ENCODE results near the gene TMEM130. TPM values are rescaled to one million over a fixed set of nuclear protein-coding genes. Genes with fewer than 3 reads are reported as not detected.

TMEM130 gene
- total RNA-seq, 1 donor from 2014 or later, result not detected

DNA sequence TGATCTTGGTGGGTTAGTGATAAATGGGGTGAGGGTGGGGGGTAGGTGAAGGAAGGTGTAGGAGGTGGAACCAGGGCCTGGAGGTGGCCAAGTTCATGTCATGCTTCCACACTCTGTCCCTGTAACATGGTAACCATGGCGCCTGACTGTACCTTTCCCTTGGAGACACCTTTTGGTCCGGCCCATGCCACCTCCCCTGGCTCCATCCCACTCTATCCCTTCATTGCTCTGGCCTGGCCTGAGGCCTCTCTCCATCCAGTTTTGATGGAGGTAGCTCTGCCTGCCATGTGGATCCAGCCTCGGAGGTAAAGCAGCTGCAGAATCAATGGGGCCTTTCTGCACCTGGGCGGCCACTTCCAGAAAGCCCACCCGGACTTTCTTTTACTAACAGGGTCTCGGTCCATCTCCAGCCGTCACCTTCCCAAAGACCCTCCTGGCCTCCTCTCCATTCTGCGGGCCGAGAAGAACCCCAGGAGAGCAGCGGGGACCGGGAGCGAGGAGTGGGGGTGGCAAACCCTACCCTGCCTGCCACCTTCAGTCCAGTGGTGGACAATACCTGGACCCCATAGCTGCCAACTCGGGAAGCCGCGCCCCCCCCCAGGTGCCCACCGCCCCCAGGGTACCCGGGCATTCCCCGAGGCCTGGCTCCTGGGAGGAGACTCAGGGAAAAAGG, 8.0 kb upstream of the TMEM130 start:
- intact Hi-C loops (cut with micrococcal nuclease), result loop anchor here (2.0 to 10.0 kb wide), 7 partner anchors 449 to 1761 kb away; partner anchors contain the start of genes ARPC1A, ASNS, ATP5MF and LMTK2

DNA sequence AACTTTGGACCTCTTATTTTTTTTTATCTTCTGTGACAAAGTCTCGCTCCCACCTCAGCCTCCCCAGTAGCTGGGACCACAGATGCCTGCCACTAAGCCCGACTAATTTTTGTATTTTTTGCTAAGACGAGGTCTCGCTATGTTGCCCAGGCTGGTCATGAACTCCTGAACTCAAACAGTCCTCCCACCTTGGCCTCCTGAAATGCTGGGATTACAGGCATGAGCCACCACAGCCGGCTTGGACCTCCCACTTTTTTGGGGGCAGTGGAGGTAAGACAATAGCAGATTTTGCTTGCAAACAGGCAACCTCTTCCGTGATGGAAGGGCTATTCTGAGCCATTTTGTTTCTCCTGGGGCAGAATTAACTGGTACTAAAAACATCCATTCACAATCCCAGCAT, 7.3 kb upstream of the TMEM130 start:
- intact Hi-C loops (cut with micrococcal nuclease), result loop anchor here (5.0 to 10.0 kb wide), 6 partner anchors 450 to 1760 kb away; partner anchors contain the start of genes ARPC1A, ATP5MF, LMTK2 and SDHAF3

DNA sequence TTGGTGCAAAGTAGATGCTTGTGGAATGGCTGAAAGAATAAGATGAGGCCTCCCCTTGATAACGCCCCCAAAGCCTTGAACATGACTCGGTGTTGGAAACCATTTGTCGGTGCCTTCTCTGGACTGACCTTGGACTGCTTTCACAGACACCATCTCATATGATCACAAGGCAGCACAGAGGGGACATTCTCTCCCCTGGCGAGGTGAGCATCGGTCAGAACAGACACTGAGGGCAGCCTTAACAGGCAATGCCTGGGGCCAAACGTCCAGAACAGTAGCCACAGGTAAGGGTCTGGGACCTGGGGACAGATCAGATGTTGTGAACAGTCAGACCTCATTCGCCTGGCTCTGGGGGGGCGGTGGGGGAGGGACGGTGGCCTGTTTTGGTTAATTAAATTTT, 5.7 kb upstream of the TMEM130 start:
- intact Hi-C loops (cut with micrococcal nuclease), result loop anchor here (5.0 to 10.0 kb wide), 6 partner anchors 452 to 1758 kb away; partner anchors contain the start of genes ARPC1A, ATP5MF, LMTK2 and SDHAF3

DNA sequence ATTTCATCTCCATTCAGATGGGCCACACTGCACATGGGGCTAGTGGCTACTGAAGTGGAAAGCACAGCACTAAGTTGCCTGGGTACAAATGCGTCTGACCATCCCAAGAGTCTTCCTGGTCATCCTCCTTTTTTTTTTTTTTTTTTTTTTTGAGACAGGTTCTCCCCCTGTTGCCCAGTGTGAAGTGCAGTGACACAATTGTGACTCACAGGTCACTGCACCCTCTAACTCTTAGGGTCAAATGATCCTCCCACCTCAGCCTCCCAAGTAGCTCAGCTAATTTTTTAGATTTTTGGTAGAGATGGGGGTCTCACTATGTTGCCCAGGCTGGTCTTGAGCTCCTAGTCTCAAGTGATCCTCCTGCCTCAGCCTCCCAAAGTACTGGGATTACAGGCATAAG, 5.1 kb upstream of the TMEM130 start:
- intact Hi-C loops (cut with micrococcal nuclease), result loop anchor here (5.0 to 10.0 kb wide), 6 partner anchors 452 to 1758 kb away; partner anchors contain the start of genes ARPC1A, ATP5MF, LMTK2 and SDHAF3

DNA sequence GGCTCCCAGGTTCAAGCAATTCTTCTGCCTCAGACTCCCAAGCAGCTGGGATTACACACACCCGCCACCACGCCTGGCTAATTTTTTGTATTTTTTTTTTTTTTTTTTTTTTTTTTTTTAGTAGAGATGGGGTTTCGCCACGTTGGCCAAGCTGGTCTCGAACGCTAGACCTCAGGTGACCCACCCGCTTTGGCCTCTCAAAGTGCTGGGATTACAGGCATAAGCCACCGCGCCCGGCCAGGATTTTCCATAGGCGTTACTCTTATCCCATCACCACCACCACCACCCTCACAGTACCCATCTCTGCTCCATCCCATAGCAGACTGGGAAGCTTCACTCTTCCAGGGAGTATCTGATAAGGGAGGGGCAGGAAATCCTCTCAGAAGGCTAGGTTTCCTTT, 3.8 kb upstream of the TMEM130 start:
- intact Hi-C loops (cut with micrococcal nuclease), result loop anchor here (2.0 to 10.0 kb wide), 3 partner anchors 43 to 619 kb away; partner anchors contain the start of genes ATP5MF and TECPR1

DNA sequence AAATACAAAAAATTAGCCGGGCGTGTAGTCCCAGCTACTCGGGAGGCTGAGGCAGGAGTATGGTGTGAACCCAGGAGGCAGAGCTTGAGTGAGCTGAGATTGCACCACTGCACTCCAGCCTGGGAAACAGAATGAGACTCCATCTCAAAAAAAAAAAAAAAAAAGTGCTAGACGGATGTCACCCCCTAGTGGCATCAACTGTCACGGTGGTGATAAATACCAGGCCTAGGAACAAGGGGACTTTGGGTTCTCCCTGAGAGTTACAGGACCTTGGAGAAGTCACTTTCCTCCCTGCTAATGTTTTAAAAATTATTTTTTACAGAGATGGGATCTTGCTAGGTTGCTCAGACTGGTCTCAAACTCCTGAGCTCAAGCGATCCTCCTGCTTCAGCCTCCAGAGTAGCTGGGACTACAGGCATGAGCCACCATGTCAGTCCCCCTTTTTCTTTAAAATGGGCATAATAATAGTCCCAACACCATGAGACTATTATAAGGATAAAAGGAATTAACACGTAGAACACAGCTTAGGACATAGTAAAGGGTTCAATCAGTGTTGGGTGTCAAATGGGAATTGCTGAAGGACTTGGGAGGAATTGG, 2.6 kb upstream of the TMEM130 start:
- intact Hi-C loops (cut with micrococcal nuclease), result loop anchor here (1.0 to 10.0 kb wide), 4 partner anchors 42 to 618 kb away; partner anchors contain the start of genes ATP5MF and TECPR1

DNA sequence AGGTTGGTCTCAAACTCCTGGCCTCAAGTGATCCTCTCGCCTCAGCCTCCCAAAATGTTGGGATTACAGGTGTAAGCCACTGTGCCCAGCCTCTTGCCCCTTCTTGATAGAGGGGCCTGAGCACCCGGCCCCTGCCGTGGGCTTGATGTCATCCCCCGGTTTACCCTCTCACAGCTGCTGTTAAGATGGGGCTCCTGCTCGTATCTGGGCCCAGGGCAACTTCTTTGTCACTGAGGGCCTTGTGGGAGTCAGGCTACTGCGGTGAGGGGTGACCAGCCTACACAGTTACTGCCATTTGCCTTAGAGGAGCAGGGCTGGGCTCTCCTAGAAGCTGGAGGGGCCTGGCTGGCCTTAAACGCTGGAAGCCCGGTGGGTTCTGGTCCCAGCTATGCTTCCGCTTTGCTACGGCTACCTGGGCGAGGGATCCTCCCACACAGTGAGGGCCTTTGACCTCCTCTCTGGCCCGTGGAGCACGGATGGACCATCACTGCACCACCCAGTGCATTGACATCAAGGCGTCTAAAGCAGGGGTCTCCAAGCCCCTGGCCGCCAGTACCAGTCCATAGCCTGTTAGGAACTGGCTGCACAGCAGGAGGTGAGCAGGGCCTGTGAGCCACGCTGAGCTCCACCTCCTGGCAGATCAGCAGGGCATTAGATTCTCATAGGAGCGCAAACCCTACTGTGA, 1.1 kb upstream of the TMEM130 start:
- intact Hi-C loops (cut with micrococcal nuclease), result loop anchor here (1.0 to 10.0 kb wide), 3 partner anchors 8 to 616 kb away; partner anchors contain the start of genes ATP5MF and TECPR1

DNA sequence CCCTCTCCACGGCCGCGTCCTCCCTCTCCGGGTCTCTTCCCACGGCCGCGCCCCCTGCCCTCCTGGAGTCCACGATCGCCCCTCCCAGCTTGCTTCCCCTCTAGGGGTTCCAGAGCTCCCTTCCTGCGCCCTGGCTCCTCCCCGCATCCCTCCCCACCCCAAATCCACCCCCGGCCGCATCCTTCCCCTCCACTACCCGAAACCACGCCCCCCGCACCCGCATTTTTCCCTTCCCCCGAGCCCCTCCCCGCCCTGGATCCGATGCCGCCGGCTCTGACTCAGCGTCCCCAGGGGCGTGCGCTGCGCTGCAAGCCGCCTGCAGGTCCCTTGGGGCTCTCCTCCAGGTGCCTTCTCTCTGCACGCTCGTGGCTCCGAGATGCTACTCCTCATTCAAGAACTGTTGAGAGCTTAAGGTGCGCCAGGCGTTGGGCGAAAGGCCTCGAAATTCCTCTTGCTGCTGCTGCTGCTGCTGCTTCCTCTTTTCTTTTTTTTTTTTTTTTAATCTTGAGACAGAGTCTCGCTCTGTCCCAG, 372 bp upstream of the TMEM130 start:
- intact Hi-C loops (cut with micrococcal nuclease), result loop anchor here (1.0 to 10.0 kb wide), 3 partner anchors 9 to 615 kb away; partner anchors contain the start of genes ATP5MF and TECPR1

DNA sequence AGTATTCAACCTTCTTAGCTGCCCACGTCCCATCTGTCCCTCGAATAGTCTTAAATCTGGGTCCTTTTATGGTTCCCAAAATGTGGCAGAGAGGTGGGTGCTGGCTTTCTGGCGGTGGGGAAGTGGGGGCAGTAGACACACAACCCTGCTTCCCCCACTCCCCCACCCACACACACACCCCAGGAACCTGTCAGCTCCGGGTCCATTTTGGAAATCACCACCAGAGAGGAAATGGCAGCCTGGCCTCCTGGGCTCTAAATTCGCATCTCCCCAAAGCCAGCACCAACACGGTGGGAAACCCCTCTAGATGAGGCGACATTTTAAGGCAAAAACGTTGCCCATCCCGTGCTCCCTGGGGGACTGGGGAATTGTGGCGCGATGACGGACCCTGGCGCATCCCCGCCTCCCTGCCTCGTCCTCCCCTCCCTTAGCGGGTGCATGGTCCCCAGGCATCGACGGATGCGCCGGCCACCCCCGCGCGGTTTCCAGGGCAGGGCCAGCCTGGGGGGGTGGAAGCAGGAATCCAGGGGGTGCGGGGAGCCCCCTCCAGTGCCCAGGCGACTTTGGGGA, 702 bp downstream of the TMEM130 start:
- intact Hi-C loops (cut with micrococcal nuclease), result no loop called here

DNA sequence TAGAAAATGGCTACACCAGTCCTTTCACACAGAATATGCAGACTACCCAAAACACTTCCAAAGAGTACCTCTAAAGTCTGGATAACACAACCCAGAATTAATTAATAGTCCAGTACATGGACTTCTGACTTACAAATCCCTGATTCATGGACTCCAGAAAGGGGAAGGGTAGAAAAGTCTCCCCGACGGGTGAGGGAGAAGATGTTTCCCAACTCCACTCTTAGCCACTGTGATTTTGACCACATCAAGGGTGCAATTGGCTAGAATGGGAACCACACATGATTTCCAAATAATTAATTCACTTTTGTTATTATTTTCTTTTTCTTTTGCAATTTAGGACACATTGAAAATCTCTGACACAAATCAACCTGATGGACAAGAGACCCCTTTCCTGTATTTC, 1.4 kb downstream of the TMEM130 start:
- intact Hi-C loops (cut with micrococcal nuclease), result no loop called here

DNA sequence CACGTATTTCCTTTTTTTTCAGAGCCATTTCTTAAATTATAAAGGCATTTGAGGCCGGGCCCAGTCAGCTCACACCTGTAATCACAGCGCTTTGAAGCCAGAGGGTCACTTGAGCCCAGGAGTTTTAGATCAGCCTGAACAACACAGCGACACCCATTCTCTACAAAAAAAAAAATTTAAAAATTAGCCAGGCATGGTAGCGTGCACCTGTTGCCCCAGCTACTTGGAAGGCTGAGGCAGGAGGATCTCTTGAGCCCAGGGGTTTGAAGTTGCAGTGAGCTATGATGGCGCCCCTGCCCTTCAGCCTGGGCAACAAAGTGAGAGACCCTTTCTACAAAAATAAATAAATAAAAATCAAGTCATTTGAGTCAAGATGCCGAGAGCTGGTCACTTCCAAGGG, 3.0 kb downstream of the TMEM130 start:
- intact Hi-C loops (cut with micrococcal nuclease), result no loop called here

DNA sequence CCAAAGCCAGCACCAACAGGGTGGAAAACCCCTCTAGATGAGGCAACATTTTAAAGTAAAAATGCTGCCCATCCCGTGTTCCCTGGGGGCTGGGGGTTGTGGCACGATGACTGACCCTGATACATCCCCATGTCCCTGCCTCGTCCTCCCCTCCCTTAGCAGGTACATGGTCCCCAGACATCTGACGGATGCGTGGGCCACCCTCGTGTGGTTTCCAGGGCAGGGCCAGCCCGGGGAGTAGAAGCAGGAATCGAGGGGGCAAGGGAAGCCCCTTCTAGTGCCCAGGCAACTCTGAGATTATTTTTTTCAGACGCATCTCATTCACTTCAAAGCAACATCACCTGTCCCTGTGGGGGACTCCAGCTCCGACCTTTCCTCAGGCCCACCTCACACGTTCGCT, 3.5 kb downstream of the TMEM130 start:
- intact Hi-C loops (cut with micrococcal nuclease), result no loop called here

DNA sequence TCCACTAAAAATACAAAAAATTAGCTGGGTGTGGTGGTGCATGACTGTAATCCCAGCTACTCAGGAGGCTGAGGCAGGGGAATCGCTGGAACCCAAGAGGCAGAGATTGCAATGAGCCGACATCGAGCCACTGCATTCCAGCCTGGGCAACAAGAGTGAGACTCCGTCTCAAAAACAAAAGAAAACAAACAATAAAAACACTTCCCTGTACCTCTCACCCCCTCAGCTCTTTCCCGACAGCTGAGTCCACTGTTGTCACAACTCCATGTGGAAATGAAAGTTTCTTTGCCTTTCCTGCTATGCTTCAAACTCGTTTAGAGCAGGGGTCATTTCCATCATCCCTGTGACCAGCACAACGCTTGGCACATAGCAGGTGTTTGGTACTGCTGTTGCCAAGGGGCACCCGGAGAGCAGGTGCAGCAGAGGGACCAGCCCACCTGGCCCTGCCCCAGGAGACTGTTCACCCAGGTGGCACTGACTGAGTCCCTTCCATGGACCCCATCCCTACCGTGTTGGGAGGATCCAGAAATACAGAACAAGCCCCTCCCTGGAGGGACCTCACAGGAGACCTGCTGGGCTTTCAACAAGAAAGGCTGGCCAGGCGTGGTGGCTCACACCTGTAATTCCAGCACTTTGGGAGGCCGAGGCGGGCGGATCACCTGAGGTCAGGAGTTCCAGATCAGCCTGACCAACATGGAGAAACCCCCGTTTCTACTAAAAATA, 4.9 kb downstream of the TMEM130 start:
- intact Hi-C loops (cut with micrococcal nuclease), result no loop called here

DNA sequence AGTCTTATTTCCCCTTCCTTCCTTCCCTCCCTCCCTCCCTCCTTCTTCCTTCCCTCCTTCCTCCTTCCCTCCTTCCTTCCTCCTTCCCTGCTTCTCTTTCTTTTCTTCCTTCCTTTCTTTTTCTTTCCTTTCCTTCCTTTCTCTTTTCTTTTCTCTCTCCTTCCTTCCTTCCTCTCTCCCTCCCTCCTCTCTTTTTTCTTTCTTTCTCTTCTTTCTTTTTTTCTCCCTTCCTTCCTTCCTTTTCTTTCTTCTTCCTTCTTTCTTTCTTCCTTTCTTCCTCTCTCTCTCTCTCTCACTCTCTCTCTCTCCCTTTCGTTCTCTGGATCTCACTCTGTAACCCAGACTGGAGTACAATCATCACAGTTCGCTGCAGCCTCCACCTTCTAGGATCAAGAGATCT, 6.2 kb downstream of the TMEM130 start:
- intact Hi-C loops (cut with micrococcal nuclease), result no loop called here

DNA sequence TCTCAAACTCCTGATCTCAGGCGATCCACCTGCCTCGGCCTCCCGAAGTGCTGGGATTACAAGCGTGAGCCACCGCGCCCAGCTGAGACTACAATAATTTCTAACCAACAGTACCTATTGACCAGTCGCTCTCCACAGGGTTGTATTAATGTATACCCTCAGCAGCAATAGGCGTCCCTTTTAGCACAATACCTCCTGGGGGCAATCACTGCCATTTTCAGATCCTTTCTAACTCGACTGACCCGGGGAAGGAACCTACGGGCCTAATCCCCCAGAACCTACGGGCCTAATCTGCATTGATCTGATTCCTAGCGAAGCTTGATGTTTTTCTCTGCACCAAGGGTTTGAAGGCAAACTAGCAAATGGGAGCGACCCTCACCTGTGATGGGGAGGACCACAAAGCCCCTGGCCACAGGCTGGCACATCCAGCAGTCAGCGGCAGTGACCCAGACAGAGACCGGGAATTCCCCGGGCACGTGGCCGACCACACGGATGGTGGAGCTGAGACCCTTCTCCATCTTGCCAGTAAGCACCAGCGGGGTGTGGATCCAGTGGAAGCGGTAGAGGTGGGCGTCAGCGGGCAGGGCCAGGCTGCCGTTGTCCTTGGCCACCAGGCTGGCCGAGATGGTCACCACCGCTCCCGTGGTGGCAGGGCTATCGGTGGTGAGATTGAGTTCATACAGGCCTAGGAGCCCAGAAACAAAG, 6.9 kb downstream of the TMEM130 start:
- intact Hi-C loops (cut with micrococcal nuclease), result no loop called here

DNA sequence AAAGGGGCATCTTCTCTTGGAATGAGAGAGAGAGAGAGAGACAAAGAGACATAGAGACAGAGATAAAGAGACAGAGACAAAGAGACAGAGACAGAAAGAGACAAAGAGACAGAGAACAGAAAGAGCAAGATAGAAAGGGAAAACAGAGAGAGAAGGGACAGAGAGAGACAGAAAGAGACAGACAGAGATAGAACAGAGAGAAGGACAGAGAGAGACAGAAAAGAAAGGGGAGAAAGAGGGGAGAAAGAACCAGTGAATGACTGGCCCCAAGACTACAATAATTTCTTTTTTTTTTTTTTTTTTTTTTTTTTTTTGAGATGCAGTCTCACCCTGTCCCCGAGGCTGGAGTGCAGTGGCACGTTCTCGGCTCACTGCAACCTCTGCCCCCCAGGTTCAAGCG, 7.6 kb downstream of the TMEM130 start:
- intact Hi-C loops (cut with micrococcal nuclease), result no loop called here

DNA sequence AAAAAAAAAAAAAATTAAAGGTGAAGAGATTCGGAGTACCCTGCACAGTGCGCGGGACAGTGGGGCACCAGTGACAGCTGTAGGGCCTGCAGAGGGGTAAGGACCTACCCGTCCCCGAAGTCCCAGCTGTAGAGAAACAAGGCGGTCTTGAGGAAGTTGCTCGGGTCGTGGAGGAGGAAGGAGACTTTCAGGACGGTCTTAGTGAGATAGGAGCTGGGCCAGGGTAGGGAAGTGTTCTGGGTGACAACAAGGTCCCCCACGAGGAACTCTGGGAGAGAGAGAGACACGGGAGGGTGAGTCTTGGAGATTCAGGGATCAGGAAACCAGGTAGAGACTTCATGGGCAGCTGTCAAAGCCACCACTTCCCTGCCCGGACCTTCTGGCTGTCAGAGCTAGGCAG, 9.7 kb downstream of the TMEM130 start:
- intact Hi-C loops (cut with micrococcal nuclease), result no loop called here

DNA sequence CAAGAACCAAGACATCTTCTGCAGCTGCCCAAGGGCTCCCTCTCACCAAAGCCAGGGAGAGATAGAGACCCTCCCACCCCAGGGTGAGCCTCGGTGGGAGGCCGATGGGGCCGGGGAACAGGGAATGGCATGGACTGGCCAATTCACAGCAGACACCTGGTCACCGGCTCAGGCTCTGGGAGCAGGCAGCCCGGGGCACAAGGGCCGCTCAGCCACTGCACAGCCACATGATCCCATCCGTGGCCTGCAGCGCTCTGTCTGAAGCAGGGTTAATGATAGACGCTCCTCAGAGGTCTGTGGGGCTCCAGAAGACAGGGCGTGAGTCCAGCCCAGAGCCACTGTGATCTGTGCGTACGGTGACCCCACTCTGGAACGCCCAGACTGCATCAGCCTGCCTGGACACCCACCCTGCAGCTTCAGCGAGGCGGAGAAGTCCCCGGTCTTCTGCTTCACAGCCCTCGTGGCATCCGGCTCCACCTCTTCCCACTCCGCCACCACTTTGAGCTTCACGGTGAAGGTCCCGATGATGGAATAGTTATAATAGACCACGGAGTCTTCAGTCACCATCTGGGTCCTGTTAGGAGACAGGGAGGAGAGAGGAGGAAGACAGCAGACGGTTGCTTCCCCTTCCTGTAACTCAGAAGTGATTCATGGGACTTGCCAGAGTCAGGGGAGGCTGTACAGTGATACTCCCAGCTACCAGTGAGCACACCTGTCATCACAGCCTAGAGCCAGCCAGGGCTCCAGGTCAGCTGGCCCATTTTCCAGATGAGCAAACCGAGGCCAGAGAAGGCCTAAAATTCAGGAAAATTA, 14.0 kb downstream of the TMEM130 start:
- intact Hi-C loops (cut with micrococcal nuclease), result no loop called here

DNA sequence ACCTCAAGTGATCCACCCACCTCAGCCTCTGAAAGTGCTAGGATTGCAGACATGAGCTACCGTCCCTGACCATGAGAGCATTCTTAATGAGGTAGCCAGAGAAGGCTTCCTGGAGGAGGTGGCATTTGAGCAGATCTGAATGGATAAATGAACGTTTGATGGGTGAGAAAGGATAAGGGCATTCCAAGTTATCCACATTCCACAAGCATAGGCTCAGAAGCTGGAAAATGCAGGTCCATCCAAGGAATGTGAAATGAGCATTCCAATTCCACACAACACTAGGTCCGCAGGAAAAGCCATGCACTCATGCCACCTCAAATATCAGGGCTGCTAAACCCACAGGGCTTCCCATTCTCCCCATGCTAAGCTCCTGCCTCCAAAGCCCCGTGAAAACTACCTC, 17.0 kb downstream of the TMEM130 start:
- intact Hi-C loops (cut with micrococcal nuclease), result no loop called here
